K562 (cell line): ENCODE measurements around the gene CREB3L1.

Experiments
- ARID3A ChIP-seq: IDR thresholded peaks from 2 replicates; pipeline ENCODE4 v1.6.1; 2012; ENCODE audit warnings: low read depth, low read length, improper control_type of control experiment, borderline replicate concordance
- FUS ChIP-seq: fragments of 200-400 bp; formaldehyde crosslinking; optimal IDR thresholded peaks from 2 replicates; pipeline ENCODE3; 2017; ENCODE audit warnings: low read depth, low read length
- HNRNPK ChIP-seq: fragments of 200-400 bp; formaldehyde crosslinking; IDR thresholded peaks from one replicate; pipeline ENCODE4 v1.6.1; 2018; ENCODE audit warnings: mild to moderate bottlenecking, low read depth, low read length; ENCODE audit not compliant: poor library complexity, severe bottlenecking
- IRF2 ChIP-seq: sonication (generic); formaldehyde crosslinking; IDR thresholded peaks from 2 replicates; pipeline ENCODE4 v1.8.1; 2022; ENCODE audit warnings: mild to moderate bottlenecking, missing genetic modification reagents
- POLR2A ChIP-seq: fragments of 450-650 bp; conservative IDR thresholded peaks from 2 replicates; pipeline ENCODE4 v1.6.1; 2016

- TF ChIP-seq ARID3A (peak; percentile 97), HNRNPK (no peak), POLR2A (no peak), IRF2 (CRISPR knock-in tag) (no peak), FUS (no peak)
Measured at GRCh38 chr11:46277313-46277621, 195 bp upstream of the CREB3L1 start.
